GM18868 (cell line): ENCODE data around the gene FAM184B.
"Not testable (repeated sequence)": the region's sequence is repeated elsewhere in the genome, so short reads cannot be mapped to it uniquely, and the experiment has no call there.

ENCODE experiments used
- ATAC-seq: cut with Tn5 transposase; IDR thresholded peaks from one replicate; pipeline ENCODE4 v1.9.1; 2021; ENCODE audit warnings: mild to moderate bottlenecking, moderate library complexity; ENCODE audit not compliant: unreplicated experiment

The FAM184B gene

GRCh38 chr4:17721496-17722355 lies 59.7 kb downstream of the FAM184B start:
- ATAC-seq, result no peak

- ATAC-seq, result no peak
These were observed 62.3 kb downstream of the FAM184B start for GRCh38 chr4:17719106-17719505.

- ATAC-seq, result no peak
These were observed 63.0 kb downstream of the FAM184B start for GRCh38 chr4:17718471-17718870.

- no peak for ATAC-seq
These were observed 64.1 kb downstream of the FAM184B start for GRCh38 chr4:17717301-17717700.

- no peak for ATAC-seq
These were observed 65.9 kb downstream of the FAM184B start for GRCh38 chr4:17715511-17715910.

- no peak for ATAC-seq
These were observed 67.6 kb downstream of the FAM184B start for GRCh38 chr4:17713779-17714178.

- no peak for ATAC-seq
These were observed 69.3 kb downstream of the FAM184B start for GRCh38 chr4:17712166-17712565.

- not testable (repeated sequence) for ATAC-seq
These were observed 70.2 kb downstream of the FAM184B start for GRCh38 chr4:17711206-17711605.

- no peak for ATAC-seq
These were observed 71.7 kb downstream of the FAM184B start for GRCh38 chr4:17709763-17710068.

GRCh38 chr4:17708992-17709762 lies 72.2 kb downstream of the FAM184B start:
- no peak for ATAC-seq

GRCh38 chr4:17707671-17708070 lies 73.8 kb downstream of the FAM184B start:
- ATAC-seq, result no peak

- no peak for ATAC-seq
These were observed 76.3 kb downstream of the FAM184B start for GRCh38 chr4:17705107-17705506.

GRCh38 chr4:17704020-17704650 lies 77.3 kb downstream of the FAM184B start:
- no peak for ATAC-seq

- ATAC-seq, result no peak
These were observed 78.8 kb downstream of the FAM184B start for GRCh38 chr4:17702641-17703040.

GRCh38 chr4:17701882-17702281 lies 79.5 kb downstream of the FAM184B start:
- no peak for ATAC-seq

- ATAC-seq, result no peak
These were observed 80.1 kb downstream of the FAM184B start for GRCh38 chr4:17701138-17701839.

- no peak for ATAC-seq
These were observed 82.0 kb downstream of the FAM184B start for GRCh38 chr4:17699380-17699779.

- no peak for ATAC-seq
These were observed 83.3 kb downstream of the FAM184B start for GRCh38 chr4:17698116-17698515.

- no peak for ATAC-seq
These were observed 86.1 kb downstream of the FAM184B start for GRCh38 chr4:17695341-17695740.

- ATAC-seq, result no peak
These were observed 86.9 kb downstream of the FAM184B start for GRCh38 chr4:17694552-17694951.

GRCh38 chr4:17690898-17691297 lies 90.5 kb downstream of the FAM184B start:
- no peak for ATAC-seq
